ENCODE results near the gene RBM44. TPM values are rescaled to one million over a fixed set of nuclear protein-coding genes. Genes with fewer than 3 reads are reported as not detected.

The RBM44 gene
- total RNA-seq, 1 experiment from 2014 or later, result 0.94 TPM

DNA sequence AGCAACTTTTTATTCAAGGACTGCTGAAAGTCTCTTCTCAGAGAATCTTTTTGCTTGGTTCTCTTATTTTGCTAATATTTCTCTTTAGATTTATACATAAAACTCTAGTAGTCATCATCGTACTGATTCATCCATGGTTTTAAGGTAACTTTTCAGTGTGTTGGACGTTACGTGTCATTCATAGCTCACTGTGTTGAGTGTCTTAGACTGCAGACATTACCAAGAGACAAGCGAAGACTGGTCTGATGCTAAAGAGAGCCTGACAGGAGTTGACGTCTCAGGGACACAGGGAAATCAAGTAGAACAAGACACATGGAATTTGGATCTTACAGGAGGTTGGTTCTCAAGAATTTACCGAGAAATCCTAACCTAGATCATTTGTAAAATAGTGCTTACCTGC is 25.5 kb downstream of the RBM44 start:
- no peaks in the 10 kb centered on the region for H3K27me3 ChIP-seq (ENCODE audit: insufficient read depth, low read depth)
- H3F3A ChIP-seq (ENCODE audit: insufficient read depth, low read depth), result peaks cover 1% of the 10 kb centered on the region; the same call in 1 of the 2 replicates
- BruUV-seq (replicated peaks), result no TSS peak
- H3K4me3 ChIP-seq, result no peak overlapping the region
- no peaks in the 10 kb centered on the region for H3K36me3 ChIP-seq (ENCODE audit: low read depth)
- no peaks in the 10 kb centered on the region for H3K79me2 ChIP-seq (ENCODE audit: low read depth)
- no peak for DNase-seq
- ChIA-PET CTCF (no interaction called here), POLR2A (ENCODE audit: unreplicated experiment) (no interaction called here)
- H3K4me2 ChIP-seq, result no peak overlapping the region
- H3K27ac ChIP-seq, result no peak overlapping the region
- H4K20me1 ChIP-seq (ENCODE audit: insufficient read depth), result no peaks in the 10 kb centered on the region
- TF ChIP-seq, protein P1, sequence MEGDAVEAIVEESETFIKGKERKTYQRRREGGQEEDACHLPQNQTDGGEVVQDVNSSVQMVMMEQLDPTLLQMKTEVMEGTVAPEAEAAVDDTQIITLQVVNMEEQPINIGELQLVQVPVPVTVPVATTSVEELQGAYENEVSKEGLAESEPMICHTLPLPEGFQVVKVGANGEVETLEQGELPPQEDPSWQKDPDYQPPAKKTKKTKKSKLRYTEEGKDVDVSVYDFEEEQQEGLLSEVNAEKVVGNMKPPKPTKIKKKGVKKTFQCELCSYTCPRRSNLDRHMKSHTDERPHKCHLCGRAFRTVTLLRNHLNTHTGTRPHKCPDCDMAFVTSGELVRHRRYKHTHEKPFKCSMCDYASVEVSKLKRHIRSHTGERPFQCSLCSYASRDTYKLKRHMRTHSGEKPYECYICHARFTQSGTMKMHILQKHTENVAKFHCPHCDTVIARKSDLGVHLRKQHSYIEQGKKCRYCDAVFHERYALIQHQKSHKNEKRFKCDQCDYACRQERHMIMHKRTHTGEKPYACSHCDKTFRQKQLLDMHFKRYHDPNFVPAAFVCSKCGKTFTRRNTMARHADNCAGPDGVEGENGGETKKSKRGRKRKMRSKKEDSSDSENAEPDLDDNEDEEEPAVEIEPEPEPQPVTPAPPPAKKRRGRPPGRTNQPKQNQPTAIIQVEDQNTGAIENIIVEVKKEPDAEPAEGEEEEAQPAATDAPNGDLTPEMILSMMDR (conservative IDR thresholded peaks at IDR 0.05), result no peak
- no peak for TF ChIP-seq EZH2 (IDR thresholded peaks at IDR 0.05; ENCODE audit: low read depth)
- H3K4me1 ChIP-seq (replicated peaks; ENCODE audit: insufficient read depth), result 0 out of 2 replicates have a peak, but pooled peaks cover 4% of the 10 kb centered on the region
- intact Hi-C loops (cut with micrococcal nuclease; ENCODE audit: unreplicated experiment), result no loop called here
- no peak overlapping the region for H2AFZ ChIP-seq
- H3K9me3 ChIP-seq (ENCODE audit: insufficient read depth, low read depth), result no peaks in the 10 kb centered on the region
- no peaks in the 10 kb centered on the region for H3K9me2 ChIP-seq (ENCODE audit: insufficient read depth)

DNA sequence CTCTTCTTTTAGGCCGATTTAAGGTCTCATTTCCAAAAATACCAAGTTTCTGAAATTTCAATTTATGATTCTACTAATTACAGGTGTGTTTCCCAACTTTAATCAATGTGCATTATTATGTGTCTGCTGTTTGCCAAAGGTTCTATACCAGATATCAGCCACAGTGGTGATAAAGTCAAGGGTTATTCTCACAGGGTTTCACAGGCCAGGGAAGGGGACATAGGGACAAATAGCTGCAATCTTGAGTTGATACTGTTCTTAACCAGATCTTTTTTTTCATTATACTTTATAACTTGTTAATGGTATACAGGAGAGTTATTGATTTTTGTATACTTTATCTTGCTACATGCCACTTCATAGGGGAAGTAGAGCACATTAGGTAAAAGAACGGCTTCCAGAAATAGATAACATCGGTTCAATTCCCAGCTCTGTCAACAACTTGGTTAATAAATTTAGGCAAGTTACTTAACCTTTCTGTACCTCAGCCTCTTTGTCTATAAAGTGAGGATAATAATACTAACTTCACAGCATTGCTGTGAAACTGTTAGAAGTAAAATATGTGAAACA is 28.9 kb downstream of the RBM44 start:
- Histone ChIP-seq H3K4me1 (replicated peaks; ENCODE audit: insufficient read depth) (no peaks in the 10 kb centered on the region), H3K9me2 (ENCODE audit: insufficient read depth) (no peaks in the 10 kb centered on the region), H4K20me1 (ENCODE audit: insufficient read depth) (no peaks in the 10 kb centered on the region), H3F3A (ENCODE audit: insufficient read depth, low read depth) (no peaks in the 10 kb centered on the region), H3K4me2 (no peak overlapping the region), H3K27ac (no peak overlapping the region), H3K79me2 (ENCODE audit: low read depth) (no peaks in the 10 kb centered on the region), H3K9me3 (ENCODE audit: insufficient read depth, low read depth) (no peaks in the 10 kb centered on the region), H3K36me3 (ENCODE audit: low read depth) (no peaks in the 10 kb centered on the region), H2AFZ (no peak overlapping the region), H3K27me3 (ENCODE audit: insufficient read depth, low read depth) (no peaks in the 10 kb centered on the region), H3K4me3 (no peak overlapping the region)
- TF ChIP-seq, protein P1 (conservative IDR thresholded peaks at IDR 0.05), result no peak
- DNase-seq, result no peak
- POLR2A ChIA-PET (ENCODE audit: unreplicated experiment), result no interaction called here
- intact Hi-C loops (cut with micrococcal nuclease; ENCODE audit: unreplicated experiment), result no loop called here
- no TSS peak for BruUV-seq (replicated peaks)
- CTCF ChIA-PET, result no interaction called here

DNA sequence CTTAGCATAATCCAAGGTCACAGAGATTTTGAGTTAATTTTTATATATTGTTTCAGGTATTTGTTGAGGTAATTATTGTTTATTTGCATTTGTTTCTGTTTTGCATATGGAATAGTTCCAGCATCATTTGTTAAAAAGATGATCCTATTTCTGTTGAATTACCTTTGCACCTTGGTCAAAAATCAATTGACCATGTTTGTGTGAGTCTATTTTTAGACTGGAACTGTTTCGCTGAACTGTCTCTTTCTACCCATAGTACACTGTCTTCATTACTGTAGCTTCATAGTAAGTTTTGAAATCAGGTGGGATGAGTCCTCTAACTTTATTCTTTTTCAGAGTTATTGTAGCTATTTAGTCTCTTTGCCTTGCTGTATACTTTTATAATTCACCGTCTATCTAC is 31.9 kb downstream of the RBM44 start:
- H3K4me2 ChIP-seq, result no peak overlapping the region
- CTCF ChIA-PET, result no interaction called here
- no peaks in the 10 kb centered on the region for H3K27me3 ChIP-seq (ENCODE audit: insufficient read depth, low read depth)
- H3K79me2 ChIP-seq (ENCODE audit: low read depth), result no peaks in the 10 kb centered on the region
- intact Hi-C loops (cut with micrococcal nuclease; ENCODE audit: unreplicated experiment), result no loop called here
- no peaks in the 10 kb centered on the region for H3K9me2 ChIP-seq (ENCODE audit: insufficient read depth)
- POLR2A ChIA-PET (ENCODE audit: unreplicated experiment), result no interaction called here
- no peaks in the 10 kb centered on the region for H3K36me3 ChIP-seq (ENCODE audit: low read depth)
- DNase-seq, result peak in 1 of 2 experiments; percentile 6
- H3K4me1 ChIP-seq (replicated peaks; ENCODE audit: insufficient read depth), result no peaks in the 10 kb centered on the region
- H3F3A ChIP-seq (ENCODE audit: insufficient read depth, low read depth), result no peaks in the 10 kb centered on the region
- no peak for TF ChIP-seq EZH2 (IDR thresholded peaks at IDR 0.05; ENCODE audit: low read depth)
- TF ChIP-seq, protein P1 (conservative IDR thresholded peaks at IDR 0.05), result no peak
- H3K27ac ChIP-seq, result no peak overlapping the region
- H3K4me3 ChIP-seq, result no peak overlapping the region
- BruUV-seq (replicated peaks), result no TSS peak
- H2AFZ ChIP-seq, result no peak overlapping the region
- H4K20me1 ChIP-seq (ENCODE audit: insufficient read depth), result no peaks in the 10 kb centered on the region
- no peaks in the 10 kb centered on the region for H3K9me3 ChIP-seq (ENCODE audit: insufficient read depth, low read depth)

Data from PC-9 (cell line).